ENCODE data around the gene CRADD.
"Not testable (repeated sequence)": the region's sequence is repeated elsewhere in the genome, so short reads cannot be mapped to it uniquely, and the experiment has no call there.

The CRADD gene

DNA sequence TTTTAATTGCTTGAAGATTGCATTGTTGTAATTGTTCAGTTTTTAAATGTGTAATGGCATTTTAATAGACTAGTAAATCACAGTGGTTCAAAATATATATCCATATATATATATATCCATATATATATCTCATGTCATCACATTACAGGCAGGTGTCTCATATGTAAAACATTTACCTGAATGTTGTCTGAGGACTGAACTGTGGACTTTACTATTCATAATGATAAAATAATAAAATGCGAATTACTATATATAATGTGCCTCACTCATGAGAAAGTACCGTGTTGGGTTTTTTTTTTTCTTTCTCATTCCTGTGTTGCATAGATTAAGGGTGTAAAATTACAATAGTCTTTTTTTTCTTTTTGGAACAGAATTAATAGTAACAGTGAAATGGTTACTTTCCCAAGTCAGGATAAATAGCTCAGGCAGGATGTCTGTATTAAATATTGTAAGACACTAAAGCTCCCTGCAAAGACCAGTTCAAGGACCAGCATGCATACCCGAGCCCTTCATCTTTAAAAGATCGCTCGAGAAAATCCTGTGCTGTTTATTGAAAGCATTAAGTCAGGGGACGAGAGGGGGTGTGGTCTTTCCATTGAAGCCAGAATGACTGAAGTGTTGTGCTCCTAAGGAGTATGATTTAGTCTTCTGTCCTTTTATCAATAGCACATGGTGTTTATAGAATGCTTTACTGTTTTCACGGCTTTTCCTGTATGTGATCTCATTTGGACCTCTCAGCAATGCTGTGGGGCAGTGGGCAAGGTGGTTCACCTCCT, 173.5 kb downstream of the CRADD start:
- DNase-seq, result no peak

DNA sequence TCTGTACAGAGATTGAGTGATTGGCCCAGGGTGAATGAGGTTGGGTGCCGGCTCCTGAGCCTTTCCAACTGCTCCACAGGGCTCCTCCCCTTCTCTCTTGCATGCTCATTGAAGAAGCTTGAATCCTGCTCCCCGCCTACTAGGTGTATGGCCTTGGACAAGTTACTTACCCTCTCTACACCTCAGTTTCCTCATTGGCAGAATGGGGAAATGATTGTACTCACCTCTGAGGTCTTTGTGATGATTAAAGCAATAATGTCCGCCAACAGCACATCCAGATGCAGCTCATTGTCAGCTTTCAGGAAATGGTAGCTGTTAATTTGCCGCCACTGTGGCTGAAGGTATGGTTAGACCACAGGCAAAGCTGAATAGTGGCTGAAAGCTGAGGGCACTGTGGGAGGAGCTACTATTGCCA, 174.1 kb downstream of the CRADD start:
- peak; percentile 78 for DNase-seq

DNA sequence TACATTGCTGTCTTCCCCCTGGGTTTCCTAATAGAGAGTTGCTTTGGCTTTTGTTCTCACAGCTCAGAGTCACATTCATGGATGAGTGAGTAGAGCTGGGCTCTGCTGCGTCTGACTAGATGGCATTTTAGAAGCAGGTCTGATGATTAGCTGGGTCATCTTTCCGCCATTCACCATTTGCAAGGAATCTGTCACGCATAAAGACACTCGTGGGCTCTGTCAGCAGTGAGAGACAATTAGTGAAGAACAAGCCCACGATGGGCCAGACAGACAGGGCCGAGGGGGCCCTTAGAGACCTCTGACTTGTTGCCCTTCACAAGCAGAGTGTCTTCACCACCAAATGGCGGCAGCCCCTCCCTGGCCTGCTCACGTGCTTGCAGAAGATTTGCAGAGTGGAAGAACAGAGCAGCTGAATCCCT, 175.0 kb downstream of the CRADD start:
- no peak for DNase-seq

- peak; percentile 26 for DNase-seq
Measured at GRCh38 chr12:93853698-93854478, 176.7 kb downstream of the CRADD start.

GRCh38 chr12:93855261-93855660, 178.1 kb downstream of the CRADD start:
- DNase-seq, result no peak

- no peak for DNase-seq
Measured at GRCh38 chr12:93856611-93857010, 179.4 kb downstream of the CRADD start.

GRCh38 chr12:93857279-93857938, 180.2 kb downstream of the CRADD start:
- DNase-seq, result no peak

DNA sequence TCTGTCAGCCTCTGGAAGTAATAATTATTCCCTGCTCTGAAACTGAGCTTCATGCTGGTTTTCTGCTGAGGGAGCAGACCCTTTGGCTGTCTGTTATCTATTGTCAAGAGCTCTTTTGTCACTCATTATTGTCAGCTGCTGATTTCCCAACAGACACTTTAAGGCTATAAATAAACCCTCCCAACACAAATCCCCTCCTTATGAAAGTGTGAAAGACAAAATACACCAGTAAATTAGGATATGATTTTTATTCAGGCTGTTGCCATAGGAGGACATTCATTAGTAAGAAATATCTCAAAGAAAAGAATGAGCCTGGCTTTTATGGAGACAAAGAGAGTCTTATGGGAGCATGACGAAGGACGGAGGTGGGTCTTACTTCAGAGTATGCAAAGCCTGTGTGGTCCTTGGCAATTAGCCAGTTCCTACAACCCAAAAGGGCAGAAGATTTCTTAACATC, 180.8 kb downstream of the CRADD start:
- DNase-seq, result no peak

GRCh38 chr12:93860668-93861373, 183.6 kb downstream of the CRADD start:
- no peak for DNase-seq

DNA sequence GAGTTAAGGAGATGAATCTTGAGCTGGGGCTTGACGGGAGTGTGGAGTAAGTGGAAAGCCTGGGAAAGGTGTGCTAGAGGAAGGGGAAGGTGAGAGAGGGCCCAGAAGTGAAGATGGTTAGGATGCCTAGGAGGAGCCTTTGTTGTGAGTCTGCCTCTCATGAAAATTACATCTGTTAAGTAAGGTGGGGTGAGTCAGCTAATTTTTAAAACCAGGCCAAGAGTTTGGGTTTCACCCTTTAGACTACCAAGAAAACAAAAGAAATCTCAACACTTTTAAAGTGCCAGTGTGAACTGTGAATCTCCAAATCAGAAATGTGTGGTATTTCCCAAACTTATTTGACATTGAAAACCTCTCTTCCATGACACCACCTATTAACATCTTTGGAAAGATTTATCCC, 185.2 kb downstream of the CRADD start:
- DNase-seq, result no peak

GRCh38 chr12:93865751-93866150, 188.6 kb downstream of the CRADD start:
- no peak for DNase-seq

DNA sequence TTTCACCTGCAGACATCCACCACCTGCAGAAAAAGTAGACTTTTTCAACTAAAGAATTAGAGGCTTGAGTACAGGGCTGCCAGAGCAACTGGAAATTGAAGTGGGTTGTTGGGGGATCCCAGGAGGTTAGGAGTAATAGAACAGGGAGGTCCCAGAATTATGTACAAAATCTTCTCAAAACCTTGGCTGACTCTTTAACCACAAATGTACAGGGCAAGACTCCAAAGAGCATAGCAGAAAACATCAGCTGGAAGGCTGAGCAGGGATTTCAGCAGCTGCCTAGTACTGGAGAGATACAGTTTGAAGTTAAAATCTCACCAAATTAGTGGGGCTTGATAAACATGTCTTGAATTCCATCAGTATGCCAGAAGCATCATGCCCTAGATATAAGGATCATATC, 191.6 kb downstream of the CRADD start:
- no peak for DNase-seq

DNA sequence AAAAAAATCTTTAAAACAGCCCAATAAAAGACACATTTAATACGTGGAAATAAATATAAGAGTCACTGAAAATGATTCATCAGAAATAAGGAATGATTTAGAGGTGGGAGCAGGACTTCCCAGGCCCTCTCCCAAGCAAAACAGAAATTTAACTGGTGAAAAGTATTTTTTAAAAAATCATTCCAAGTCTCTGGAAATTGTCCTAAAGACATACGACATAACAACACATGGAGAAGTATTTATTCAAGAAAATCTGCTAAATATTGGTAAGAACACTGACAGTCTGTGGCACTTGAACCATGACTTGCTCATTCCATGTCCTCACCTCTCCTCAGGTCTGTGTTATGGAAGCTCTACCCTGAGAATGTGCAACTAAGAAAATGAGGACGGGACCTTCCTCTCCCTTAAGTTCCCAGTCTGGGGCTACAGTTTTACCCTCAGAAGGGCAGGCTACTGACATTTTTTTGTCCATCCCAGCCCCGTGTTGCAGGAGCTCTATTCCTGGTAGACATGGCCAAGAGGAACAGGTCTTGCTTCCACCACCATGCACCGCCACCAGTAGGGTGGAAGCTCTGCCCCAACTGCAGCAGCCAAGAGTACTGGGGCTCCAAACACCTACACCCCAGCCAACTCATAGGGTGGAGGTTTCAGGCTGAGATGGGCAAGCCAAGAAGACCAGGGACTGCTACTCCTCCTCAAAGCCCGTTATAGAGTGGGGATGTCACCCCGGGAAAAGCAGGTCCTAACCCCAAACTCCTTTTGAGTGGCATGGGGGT, 193.0 kb downstream of the CRADD start:
- DNase-seq, result no peak

- DNase-seq, result not testable (repeated sequence)
Measured at GRCh38 chr12:93871566-93871965, 194.4 kb downstream of the CRADD start.

DNA sequence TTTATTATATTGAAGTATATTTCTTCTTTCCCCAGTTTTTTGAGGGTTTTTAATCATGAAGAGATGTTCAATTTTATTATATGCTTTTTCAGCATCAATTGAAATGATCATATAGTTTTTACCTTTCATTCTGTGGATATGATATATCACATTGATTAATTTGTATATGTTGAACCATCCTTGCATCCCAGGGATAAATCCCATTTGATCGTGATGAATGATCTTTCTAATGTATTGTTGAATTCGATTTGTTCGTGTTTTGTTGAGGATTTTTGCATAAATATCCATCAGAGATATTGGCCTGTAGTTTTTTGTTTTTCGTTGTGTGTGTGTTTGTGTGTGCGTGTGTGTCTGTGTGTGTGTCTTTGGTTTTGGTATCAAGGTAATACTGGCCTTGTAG, 196.4 kb downstream of the CRADD start:
- DNase-seq, result no peak

DNA sequence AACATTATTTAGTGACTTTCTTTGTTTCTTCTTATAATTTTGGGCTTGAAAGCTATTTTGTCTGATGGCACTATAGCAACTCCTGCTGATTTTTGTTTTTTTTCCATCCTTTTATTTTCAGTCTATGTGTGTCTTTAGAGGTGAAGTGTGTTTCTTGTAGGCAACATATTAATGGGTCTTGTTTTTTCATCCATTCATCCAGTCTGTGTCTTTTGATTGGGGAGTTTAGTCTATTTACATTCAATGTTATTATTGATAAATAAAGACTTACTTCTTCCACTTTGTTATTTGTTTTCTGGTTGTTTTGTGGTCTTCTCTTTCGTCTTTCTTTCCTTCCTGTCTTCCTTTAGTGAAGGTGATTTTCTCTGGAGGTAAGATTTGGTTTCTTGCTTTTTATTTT, 198.0 kb downstream of the CRADD start:
- DNase-seq, result no peak

- DNase-seq, result no peak
Measured at GRCh38 chr12:93876360-93876759, 199.2 kb downstream of the CRADD start.

DNA sequence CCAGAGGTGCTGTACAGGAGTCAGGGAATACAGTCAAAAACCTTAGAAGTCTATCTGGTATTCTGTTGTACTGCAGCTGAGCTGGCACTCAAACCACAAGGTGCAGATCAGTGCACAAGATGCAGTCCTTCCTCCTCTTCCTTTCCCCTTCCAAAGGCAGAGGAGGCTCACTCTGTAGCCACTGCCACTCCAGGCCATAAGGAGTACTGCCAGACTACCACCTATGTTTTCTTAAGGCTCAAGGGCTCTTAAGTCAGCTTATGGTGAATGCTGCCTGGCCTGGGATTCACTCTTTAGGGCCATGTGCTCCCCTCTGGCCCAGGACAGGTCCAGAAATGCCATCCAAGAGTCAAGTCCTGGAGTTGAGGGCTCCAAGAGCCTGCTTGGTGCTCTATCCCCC, 200.3 kb downstream of the CRADD start:
- no peak for DNase-seq

- DNase-seq, result no peak
Measured at GRCh38 chr12:93879476-93880421, 202.6 kb downstream of the CRADD start.

- peak; percentile 9 for DNase-seq
Measured at GRCh38 chr12:93880853-93881522, 203.8 kb downstream of the CRADD start.

Measured in activated CD4-positive, alpha-beta T cell treated with anti-CD3 and anti-CD28 coated beads, Interleukin-10, Interleukin-2, amounts not matched to agents 100 ng/mL and 50 ng/mL, durations not matched to agents 16 hours and 8 hours (primary cell).